Measurements from ENCODE around the gene ADAMTS15. TPM values are rescaled to one million over a fixed set of nuclear protein-coding genes. Genes with fewer than 3 reads are reported as not detected.
"Not testable (repeated sequence)": the region's sequence is repeated elsewhere in the genome, so short reads cannot be mapped to it uniquely, and the experiment has no call there.

The ADAMTS15 gene
- total and polyA plus RNA-seq, 12 donors = 7.7 to 49.4 (median 16.4) TPM

DNA sequence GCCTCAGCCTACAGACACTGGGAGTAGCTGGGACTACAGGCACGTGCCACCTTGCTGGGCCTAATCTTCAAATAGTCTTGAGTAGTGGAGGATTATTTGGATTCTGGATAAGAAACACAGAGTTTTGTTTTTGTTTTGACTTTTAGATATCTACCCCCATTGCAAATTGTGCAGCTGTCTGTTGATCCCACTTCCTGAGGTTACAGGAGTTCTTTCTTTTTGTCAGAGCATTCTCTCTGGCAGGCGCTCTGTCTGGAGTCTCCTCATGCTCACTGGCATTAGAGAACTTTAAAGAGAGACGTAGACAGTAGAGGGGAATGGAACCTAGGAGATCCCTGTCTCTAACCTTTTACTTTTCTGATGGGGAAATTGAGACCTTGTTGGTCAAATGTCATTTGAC, 12.3 kb upstream of the ADAMTS15 start:
- intact Hi-C loops (cut with DNase I) = loop anchor here in 4 of 10 donors (5.0 to 10.0 kb wide), 3 partner anchors 211 to 459 kb away; no protein-coding TSS in a partner anchor
- ATAC-seq (no peak), DNase-seq (no peak)
- peaks cover 0 to 14% (median 12%) of the 10 kb centered on the region in 9 donors for H3K4me1 ChIP-seq
- H3K27me3 ChIP-seq = no peaks in the 10 kb centered on the region
- no peak overlapping the region for H3K4me3 ChIP-seq
- H3K9me3 ChIP-seq = peaks cover 0 to 1% (median 0%) of the 10 kb centered on the region in 11 donors
- no peak overlapping the region for H3K27ac ChIP-seq
- TF ChIP-seq, protein P1, sequence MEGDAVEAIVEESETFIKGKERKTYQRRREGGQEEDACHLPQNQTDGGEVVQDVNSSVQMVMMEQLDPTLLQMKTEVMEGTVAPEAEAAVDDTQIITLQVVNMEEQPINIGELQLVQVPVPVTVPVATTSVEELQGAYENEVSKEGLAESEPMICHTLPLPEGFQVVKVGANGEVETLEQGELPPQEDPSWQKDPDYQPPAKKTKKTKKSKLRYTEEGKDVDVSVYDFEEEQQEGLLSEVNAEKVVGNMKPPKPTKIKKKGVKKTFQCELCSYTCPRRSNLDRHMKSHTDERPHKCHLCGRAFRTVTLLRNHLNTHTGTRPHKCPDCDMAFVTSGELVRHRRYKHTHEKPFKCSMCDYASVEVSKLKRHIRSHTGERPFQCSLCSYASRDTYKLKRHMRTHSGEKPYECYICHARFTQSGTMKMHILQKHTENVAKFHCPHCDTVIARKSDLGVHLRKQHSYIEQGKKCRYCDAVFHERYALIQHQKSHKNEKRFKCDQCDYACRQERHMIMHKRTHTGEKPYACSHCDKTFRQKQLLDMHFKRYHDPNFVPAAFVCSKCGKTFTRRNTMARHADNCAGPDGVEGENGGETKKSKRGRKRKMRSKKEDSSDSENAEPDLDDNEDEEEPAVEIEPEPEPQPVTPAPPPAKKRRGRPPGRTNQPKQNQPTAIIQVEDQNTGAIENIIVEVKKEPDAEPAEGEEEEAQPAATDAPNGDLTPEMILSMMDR (IDR thresholded peaks at IDR 0.05) = no peak
- 79 to 83% methylated on average over 3 of the region's 3 CpGs for WGBS, 2 donors
- no peaks in the 10 kb centered on the region for H3K36me3 ChIP-seq

DNA sequence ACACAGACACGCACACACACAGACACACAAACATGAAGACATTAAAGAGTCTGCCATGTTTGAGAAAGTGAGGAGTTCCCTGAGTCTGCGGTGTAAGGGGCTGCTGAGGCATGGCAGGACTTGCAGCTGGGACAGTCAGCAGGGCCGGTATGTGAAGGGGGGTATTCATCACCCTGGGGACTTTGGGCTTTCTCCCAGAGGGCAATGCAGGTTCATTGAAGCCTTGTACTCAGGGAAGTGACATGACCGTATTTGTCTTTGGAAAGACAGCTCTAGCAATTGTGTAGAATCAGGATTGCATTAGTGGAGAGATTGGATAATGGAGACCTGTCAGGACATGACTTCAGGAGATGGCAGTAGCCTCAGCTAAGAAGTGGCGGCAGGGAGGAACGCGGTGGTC, 10.6 kb upstream of the ADAMTS15 start:
- intact Hi-C loops (cut with DNase I) = loop anchor here in 4 of 10 donors (2.0 to 10.0 kb wide), 4 partner anchors 209 to 457 kb away; no protein-coding TSS in a partner anchor
- H3K4me1 ChIP-seq = peaks cover 0 to 18% (median 12%) of the 10 kb centered on the region in 9 donors
- no peak for ATAC-seq

DNA sequence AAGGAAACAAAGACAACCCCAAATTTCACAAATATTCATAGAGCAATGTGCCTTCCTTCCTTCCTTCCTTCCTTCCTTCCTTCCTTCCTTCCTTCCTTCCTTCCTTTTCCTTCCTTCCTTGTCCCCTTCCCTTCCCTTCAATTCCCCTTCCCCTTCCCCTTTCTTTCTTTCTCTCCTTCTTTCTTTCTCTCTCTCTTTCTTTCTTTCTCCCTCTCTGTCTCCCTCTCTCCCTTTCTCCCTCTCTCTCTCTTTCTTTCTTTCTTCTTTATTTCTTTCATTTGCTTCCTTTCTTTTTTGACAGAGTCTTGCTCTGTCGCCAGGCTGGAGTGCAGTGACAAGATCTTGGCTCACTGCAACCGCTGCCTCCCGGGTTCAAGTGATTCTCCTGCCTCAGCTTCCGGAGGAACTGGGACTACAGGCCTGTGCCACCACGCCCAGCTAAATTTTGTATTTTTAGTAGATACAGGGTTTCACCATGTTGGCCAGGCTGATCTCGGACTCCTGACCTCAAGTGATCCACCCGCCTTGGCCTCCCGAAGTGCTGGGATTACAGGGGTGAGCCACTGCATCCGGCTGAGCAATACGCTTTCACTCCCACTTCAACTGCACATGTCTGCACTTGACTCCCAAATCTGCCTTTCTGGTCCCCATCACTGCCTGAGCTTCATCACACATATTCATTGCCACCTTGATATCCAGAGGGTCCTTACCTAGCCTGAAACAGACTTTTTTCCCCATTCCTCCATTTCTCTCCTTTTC, 9.9 kb upstream of the ADAMTS15 start:
- not testable (repeated sequence) for H3K27ac ChIP-seq, ATAC-seq, DNase-seq, H3K27me3 ChIP-seq, H3K36me3 ChIP-seq, H3K9me3 ChIP-seq, H3K4me3 ChIP-seq
- peaks cover 0 to 18% (median 12%) of the 10 kb centered on the region in 9 donors for H3K4me1 ChIP-seq
- intact Hi-C loops (cut with DNase I) = loop anchor here in 4 of 10 donors (2.0 to 10.0 kb wide), 4 partner anchors 209 to 456 kb away; no protein-coding TSS in a partner anchor
- WGBS, 2 donors = 91 to 95% methylated on average over 10 of the region's 10 CpGs

More for the DNA sequence above, 10.6 kb upstream of the ADAMTS15 start:
- Histone ChIP-seq H3K27ac (no peak overlapping the region), H3K27me3 (no peaks in the 10 kb centered on the region), H3K36me3 (no peaks in the 10 kb centered on the region), H3K9me3 (peaks cover 0 to 4% (median 0%) of the 10 kb centered on the region in 11 donors), H3K4me3 (no peak overlapping the region)
- WGBS, 2 donors = 96 to 99% methylated on average over 7 of the region's 7 CpGs
- TF ChIP-seq, protein P1 (IDR thresholded peaks at IDR 0.05) = no peak
- no peak for DNase-seq

DNA sequence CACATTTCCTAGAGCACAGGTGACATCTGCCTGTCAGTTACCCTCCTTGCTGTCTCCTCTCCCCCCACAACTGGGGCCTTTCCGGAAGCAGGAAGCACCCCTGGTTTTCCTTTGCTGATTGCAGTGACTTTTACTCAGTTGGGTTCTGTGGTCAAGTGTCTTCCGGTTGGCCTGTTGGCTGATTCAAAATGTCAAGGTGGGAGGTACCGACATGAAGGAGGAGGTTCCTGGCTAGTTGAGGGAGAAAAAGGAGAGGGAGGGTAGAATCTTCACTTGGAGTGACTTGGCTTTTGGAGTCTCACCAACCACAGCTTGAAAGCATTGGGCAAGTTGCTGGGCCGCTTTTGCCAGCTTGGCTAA, 9.3 kb upstream of the ADAMTS15 start:
- intact Hi-C loops (cut with DNase I) = loop anchor here in 4 of 10 donors (2.0 to 10.0 kb wide), 4 partner anchors 208 to 456 kb away; no protein-coding TSS in a partner anchor
- ATAC-seq (no peak), DNase-seq (no peak)
- no peaks in the 10 kb centered on the region for H3K27me3 ChIP-seq
- WGBS, 2 donors = 84 to 89% methylated on average over 4 of the region's 4 CpGs
- no peaks in the 10 kb centered on the region for H3K36me3 ChIP-seq
- no peak overlapping the region for H3K27ac ChIP-seq
- H3K9me3 ChIP-seq = peaks cover 0 to 4% (median 0%) of the 10 kb centered on the region in 11 donors
- TF ChIP-seq, protein P1 (IDR thresholded peaks at IDR 0.05) = no peak
- H3K4me1 ChIP-seq = peaks cover 0 to 18% (median 12%) of the 10 kb centered on the region in 9 donors
- H3K4me3 ChIP-seq = no peak overlapping the region

All from heart right ventricle (tissue), 16 donors.